ENCODE data around the gene TBXA2R. TPM values are rescaled to one million over a fixed set of nuclear protein-coding genes. Genes with fewer than 3 reads are reported as not detected.

Gene TBXA2R
- polyA plus RNA-seq, 12 donors: 0.96 to 2.9 (median 1.8) TPM; not detected in 2

DNA sequence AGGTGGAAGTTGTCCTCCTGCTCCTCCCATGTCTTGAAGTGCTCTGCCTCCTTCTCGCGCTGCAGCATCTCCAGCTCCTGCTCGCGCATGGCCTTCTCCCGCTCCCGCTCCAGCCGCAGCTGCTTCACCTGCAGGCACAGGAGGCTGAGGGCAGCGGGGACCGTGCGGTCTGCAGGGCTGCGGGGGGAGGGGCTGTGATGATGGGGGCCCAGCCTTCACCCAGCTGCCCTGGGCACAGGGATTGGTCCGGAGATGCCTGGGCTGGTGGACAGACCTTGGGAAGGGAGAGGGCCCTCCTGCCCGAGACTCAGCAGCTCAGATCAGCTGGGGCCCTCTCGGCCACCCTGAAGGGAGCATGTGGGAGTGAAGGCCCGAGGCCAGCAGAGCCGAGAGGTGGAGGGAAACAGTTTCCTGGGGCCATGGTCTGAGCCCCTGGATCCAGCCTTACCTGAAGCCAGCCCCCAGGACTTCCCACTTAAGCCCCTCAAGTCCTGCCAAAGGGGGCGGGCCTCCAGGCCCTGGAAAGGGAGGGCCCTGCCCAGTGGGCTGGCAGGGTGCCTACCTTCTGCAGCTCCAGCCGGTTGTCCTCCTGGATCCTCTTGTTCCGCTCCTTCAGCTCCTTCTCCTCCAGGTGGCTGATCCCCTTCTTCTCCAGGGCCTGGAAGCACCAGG lies 13.6 kb upstream of the TBXA2R start:
- no peak for DNase-seq

DNA sequence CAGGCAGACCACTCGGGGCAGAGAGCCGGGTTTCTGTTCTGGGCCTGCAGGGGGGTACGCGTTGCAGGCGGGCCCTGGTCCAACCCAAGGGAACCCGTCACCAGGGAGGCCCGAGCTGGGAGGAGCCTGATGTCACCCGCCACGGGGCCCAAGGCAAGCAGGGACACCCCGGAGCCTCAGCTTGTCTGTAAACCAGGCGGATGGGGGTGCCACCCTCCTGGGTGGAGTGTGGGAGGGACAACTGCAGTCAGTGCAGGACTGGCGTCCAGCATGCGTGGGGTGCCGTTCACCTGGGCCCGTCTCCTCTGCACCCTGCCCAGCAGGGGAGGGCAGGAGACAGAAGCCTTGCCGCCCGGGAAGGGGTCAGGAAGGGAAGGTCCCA lies 12.9 kb upstream of the TBXA2R start:
- no peak for DNase-seq

DNA sequence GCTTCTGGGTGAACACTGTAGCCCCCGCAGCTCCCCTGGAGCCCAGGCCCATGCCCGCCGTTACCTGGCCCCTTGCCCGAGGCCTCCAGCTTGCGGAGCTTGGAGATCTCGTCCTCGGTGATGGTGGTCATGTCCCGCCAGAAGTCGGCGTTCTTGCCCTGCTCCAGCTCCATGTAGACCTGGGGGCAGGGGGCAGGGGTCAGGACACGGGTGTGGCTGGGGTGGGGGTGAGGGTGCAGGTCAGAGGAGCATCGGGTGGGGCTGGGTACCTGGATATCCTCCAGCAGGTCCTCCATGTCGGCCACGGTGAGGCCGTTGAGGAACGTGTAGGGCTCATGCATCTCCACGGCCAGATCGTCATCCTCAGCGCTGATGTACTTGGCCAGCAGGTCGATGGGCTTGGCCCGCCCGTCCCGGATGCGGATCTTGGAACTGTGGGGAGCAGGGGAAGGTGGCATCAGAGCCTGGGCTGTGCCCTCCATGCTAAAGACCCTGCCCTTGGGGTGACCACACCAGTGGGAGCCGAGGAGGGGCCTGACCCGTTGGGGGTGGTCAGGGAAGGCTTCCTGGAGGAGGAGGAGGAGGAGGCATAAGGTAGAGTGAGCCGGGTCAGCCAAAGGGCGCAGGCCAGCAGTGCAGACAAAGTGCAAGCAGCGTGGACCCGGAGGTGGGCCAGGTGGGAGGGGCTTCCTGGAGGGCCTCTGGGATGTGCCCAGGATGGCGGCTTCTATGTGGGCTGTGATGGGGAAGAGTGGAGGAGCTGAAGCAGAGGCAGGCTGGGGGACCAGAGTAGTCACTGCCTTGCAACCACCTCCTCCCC lies 12.3 kb upstream of the TBXA2R start:
- no peak for DNase-seq

DNA sequence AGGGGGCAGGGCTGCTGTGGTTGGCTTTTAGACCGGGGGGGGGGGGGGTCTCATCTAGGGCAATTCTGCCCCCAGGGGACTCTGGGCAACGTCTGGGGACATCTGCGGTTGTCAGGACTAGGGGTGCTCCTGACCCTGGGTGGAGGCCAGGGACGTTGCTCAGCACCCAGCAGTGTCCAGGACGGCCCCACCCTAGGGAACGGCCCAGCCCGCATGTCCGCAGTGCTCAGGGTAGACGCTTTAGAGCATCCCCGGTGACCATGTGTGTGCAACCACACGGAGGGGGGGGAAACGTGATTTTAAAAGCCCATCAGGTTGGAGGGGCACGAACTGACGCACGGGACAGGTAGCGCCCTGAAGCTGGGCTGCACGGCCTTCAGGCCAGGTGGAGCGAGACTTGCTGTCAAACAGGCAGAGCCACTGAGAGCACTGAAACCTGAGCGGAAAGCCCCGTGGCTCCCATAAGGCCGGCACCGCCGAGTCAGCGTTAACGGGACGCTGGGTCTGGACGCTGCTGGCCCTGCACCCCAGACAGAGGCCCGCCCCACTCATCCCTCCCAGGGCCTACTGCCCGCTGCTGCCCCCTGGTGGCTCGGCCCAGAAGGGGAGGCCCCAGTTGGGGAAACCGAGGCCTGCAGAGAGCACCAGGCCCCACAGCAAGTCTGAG lies 11.6 kb upstream of the TBXA2R start:
- peak; percentile 61 for DNase-seq

DNA sequence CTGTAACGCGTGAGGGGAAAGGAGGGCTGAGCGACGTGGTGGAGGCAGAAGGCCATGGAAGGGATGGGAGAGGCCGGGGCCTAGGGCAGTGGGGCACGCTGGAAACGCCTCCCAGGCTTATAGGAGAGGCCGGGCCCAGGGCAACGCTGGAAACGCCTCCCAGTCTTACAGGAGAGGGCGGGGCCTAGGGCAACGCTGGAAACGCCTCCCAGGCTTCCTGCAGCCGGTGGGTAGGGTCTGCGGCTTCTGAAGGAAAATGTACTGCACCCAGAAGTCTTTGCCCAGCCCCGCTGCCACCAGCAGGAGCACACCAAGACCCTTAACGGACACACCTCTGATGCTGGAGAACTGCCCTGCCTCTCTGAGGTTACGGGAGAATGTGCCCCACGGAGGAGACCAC lies 10.8 kb upstream of the TBXA2R start:
- DNase-seq: no peak

DNA sequence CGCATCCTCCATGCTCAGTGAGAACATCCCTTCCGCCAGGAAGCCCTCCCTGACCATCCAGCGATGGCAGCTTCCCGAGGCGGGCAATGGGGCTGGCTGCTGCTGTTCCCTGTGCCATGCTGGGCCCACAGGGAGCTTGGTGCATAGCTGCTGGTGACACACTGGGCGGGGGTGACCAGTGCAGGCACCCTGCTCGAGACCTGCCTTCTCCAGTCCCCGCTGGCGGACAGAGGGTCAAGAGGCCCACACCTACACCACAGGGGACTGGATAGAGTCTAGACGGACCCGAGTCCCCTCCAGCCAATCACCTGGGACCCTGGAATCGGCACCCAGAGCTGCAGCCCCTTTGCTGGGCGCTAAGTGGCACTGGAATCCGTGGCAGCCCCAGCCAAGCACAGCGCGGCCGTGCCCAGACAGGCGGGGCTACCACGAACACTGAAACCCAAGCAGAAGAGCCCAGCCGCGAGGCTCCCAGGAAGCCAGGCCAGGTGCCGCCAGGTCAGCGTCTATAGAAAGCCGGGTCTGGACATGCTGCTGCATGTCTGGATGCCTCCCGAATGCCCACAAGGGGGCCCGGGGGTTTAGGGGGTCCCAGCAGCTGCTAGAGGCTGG lies 9.0 kb upstream of the TBXA2R start:
- no peak for DNase-seq

DNA sequence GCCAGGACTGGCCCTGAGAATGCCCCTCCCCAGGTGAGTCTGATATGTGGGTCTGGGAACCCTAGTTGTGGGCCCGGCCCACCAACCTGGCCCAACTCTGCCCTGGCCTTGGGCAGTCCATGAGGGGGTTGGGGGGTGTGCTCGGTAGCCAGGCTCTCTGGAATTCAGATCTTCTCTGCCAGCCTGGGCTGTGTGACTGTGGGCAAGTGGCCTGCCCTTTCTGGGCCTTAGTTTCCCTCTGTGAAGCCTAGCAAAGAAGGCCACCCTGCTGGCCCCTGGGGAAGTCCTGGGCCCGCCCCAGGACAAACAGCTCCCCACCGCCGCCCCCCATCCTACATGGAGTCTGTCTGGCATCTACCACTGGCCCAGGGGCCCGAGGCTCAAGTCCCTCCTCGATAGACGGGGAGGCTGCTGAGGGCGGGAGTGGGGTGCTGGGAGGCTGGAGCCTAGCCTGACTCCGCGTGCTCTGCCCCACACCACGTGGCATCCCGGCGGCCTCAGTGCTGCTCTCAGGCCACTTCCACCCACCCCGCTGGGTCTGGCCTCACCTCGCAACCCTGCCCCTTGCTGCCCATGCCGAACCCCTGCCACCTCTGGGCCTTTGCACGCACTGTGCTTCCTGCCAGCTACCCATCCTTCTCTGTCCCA lies 8.3 kb upstream of the TBXA2R start:
- no peak for DNase-seq

DNA sequence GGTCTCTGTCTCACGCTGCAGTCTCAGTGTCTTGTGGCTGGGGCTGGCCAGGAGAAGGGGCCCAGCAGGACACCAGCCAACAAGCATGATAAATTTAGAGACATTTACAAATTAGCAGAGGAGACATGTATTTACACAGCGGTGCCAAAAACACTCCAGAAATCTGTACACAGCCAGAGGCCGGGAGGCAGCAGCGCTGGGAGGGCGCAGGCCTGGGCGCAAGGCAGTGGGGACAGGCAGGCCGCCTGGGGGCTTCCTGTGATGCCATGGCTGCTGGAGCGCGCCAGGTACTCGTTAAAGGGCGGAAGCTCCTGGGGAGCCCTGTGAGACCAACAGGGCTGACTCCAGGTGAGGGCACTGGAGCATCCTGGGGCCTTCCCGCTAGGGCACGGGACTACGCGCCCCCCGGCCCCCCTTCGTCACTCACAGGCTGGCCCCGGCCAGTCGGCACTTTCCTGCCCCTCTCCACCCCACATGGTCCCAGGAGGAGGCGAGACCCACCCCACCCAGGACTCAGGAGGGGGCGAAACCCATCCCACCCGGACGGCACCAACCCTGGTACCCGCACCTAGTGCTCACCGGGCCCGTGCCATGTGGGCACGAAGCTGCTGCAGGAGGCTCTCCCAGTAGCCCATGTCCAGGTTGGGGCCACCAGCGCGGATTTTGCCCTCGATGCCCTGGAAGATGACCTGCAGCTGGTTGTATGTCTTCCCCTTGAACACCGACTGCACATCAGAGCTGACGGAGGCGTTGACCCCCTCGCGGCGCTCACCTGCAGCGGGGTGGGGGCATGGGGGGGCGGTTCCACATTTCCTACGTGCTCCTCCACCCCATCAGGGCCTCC lies 7.4 kb upstream of the TBXA2R start:
- no peak for DNase-seq

DNA sequence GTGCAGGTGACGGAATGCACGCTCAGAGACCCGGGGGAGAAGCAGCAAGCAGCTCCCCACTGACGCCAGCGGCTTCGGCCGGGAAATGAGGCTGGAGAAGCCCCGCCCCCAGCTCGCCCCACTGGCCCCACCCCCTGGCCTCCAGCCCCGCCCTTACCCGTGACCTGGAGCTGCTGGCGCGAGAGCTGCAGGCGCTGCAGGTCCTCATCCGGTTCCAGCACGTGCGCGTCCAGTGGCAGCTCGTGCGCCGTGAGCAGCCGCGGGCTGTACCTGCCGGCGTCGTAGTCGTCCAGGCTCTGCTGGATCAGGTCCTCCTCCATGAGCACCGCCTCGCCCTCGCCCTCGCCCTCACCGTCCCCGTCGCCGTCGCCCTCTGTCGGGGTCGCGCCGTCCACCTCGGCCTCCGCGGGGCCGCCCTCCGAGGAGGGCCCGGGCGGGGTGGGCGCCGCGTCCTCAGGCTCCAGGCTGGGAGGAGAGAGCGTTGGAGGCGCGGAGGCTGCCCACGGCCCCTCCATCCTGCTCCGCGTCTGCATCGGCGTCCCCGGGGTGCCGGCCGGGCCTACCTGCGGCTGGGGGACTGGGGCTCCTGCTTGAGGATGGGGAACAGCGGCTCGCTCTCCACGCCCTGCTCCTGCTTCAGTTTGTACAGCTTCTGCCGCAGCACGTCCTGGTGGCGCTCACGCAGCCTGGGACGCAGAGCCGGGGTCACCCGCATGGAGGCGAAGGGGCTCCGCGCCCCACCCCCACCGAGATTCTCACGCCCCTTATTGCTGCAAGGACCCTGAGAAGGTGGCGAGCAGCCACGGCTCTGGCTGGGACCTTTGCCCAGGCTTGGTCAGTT lies 6.4 kb upstream of the TBXA2R start:
- DNase-seq: no peak

DNA sequence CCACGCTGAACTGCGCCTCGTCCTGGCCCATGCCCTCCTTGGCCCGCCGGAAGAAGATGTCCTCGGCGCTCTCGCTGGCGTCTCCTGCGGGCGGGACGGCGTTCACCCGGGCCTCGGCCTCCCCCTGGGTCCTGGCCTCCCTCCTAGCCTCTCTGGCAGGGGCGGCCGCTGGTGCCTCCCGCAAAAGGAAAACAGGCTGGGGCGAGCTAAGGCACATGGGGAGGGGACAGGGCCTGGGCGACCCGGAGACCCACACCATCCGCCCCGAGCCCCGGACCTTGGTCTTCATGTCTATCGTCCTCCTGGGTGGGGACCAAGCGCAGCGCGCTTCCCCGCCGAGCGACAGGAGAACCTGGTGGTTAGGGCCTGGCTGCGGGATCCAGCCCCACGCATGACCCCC lies 5.7 kb upstream of the TBXA2R start:
- no peak for DNase-seq

DNA sequence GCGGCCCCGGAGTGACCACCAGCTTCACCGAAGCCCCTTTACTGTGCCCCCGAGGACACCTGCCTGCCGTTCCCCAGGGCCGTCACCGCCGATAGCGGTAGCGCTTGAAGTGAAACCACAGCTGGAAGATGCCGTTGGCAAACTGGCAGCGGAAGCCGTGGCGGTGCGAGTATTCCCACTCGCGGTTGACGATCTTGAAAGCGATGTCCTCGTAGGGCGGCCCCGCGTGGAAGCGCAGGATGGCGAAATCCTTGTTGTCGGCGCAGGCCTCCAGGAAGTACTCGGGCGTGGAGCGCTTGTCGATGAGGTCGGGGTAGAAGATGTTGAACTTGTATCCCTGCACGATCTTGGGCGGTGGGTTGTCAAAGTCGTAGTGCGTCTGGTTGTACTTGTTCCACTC lies 5.2 kb upstream of the TBXA2R start:
- no peak for DNase-seq

DNA sequence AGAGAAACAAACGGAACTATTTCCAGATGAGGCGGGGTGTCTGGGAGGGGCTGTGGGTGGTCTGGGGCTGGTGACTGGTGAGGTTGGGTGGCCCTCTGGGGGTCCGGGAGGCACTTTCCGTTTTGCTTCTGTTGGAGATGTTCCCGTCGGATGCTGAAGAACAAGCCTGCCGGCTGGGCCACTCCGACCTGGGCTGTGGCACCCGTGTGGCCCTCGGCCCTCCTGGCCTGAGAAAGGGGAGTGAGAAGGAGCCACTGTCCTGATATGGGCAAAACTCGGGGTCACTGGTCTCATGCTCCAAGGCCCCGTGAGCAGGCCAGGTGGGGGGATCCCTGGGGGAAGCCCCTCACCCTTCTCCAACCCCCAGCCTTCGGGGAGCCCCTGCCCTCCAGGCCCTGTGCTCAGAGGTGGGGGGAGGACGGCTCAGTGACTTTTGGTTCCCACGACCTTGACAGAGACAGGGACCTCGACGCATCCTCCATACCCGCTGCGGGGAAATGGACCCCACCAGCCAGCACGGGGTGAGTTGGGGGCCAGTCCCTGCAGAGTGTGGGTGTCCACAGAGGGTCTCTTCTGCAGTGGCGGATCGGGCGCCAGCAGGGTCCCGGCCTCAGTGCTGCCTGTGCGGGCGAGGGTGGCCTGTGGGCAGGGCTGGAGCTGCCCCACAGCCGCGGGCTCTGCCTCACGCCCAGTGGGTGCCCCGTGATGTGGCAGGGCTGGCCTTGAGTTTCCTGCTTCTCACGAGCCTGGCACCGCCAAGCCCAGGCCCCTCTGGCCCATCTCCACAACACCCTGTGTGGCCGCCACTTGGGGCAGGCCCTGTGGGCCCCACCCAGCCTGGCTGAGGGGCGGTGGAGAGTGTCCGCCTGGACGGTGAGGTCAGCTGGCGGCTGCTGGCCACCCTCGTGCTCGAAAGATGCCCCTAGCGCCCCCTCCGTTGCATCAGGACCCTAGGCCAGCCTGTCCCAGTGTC lies 4.4 kb upstream of the TBXA2R start:
- DNase-seq: no peak

DNA sequence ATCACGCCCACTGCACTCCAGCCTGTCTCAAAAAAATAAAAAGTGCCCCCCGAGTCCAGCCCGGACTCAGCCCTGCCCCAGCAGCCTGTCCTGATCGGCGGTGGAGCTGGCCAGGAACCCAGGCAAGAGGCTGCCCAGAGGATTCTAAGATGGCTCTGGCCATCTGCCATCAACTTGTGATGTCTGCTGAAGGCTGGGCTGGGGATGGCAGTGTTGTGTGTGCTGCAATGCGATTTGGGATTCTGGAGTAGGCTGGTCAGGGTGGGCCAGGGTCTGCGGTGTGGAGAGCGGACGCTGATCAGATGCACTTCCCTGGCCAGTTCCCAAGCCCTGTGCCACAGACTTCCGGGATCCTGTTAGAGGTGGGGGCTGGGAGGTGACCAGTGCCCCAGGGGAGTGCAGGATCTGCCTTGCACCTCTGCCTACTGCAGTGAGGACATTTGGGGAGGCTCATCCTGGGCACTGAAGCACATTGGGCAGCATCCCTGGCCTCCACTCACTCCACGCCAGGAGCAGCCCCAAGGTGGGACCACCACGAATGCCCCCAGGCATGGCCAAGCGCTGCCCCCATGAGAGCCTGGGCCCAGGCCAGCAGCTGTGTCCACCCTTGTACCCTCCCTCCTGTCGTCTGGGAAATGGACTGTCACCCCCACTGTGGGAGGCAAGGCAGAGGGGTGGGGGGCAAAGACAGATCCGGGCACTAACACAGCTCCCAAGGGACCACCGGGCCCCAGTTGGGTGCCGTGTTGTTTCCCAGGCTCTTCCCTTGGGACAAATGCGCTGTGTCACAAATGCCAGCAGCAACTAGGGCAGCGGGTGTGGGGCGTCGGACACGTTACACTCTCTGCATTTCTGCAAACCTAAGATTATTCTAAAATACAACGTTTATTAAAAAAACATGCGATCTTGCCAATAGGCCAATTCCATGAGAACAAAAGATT lies 3.4 kb upstream of the TBXA2R start:
- DNase-seq: no peak

DNA sequence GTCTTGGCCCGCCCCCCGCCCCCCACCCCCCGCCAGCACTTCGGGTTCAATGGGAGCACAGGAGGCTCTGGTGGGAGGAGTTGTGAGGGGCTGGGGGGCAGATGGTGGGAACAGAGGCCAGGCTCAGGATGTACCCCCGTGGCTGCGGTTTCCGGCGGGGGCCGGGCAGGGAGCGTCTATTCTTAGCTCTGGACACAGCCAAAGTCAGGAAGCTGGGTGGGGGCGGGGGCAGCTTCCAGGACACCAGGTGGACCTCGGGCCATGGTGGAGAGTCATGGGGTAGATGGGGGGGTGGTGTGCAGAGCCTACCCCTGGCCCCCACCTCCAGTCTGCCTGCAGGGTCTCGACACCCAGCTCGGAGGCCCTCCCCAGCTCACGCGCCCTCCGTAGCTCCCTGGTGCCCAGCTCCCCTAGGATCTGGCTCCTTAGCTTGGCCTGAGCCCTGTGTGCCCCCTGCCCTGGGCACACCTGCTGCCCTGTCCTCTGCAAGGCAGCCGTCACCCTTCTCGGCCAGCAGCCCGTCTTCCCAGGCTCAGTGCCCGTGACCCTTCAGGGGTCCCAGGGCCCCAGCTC lies 2.2 kb upstream of the TBXA2R start:
- DNase-seq: no peak

DNA sequence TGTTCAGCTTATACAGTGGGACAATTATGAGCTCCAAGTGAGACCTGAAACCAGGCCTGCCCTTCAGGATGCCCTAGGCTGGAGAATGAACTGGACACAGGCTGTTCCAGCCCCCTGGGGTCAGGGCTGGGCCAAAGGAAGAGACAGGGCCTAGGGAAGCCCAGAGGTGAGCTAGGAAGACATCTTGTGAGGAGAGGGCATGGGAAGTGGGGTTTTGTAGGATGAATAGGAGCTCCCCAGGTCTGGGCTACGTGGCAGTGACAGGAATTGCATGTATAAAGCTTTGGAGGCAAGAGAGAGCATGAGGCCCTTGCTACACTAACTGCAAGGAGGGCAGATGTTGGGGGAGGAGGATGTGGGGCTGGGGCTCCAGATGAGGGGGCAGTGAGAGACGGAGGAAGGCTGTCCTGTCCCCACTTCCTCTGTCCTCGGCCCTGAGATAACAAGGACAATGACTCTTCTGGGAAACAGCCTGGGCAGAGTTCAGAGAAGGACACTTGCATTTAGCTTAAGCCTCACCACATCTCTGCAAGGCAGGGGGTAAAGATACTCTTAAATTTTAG lies 1.5 kb upstream of the TBXA2R start:
- DNase-seq: no peak

DNA sequence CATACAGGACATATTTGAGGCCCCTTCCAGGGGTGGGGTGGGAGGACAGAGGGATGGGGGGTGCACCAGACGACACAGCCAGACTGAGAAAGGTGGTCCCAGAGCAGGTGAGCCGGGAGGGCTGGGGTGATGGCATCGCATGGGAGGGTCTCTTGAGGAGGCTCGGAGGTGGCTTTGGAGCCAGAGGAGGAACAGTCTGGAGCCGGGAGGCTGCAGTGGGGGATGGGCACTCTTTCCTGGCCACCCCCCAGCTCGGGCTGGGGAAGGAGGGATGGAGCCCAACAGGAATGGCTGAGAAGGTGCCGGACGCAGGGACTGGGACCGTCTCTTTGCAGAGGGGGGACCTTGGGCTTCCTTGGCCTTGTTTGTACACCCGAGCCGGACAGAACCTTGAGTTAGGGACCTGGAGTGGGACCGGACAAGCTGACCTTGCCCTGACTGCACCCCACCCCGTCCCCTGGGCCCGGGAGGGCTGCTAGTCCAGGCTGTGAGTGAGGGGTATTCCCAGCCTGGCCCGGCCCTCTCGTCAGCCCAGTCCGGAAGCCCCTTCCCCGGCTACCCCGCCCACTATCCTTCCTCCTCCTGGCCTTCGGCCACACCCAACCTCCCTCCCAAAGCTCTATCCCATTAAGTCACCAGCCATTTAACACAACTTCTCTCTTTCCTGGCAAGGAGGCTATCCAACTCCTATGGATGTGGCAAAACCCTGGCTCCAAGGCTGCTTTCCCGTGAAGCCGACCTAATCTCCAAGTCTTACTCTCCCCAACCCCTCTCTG lies 816 bp upstream of the TBXA2R start:
- peak; percentile 35 for DNase-seq
